WTC11 (cell line): ENCODE measurements around the gene TTC39C. TPM values are rescaled to one million over a fixed set of nuclear protein-coding genes. Genes with fewer than 3 reads are reported as not detected.

Experiments used
- ATAC-seq: fragments of 200-7000 bp; cut with Tn5 transposase; 2 replicates; pipeline ENCODE4 v1.10.0; 2021; ENCODE audit warnings: mild to moderate bottlenecking, moderate library complexity
- CTCF ChIA-PET: fragments of 300-600 bp; sonication (Branson Sonifier 250); formaldehyde crosslinking; loops from one replicate; lab custom pipeline; 2021; ENCODE audit warnings: antibody characterized with exemption; lab: Charles Lee
- POLR2A ChIA-PET: fragments of 350-600 bp; sonication (Branson Sonifier 250); formaldehyde crosslinking; loops from one replicate; lab custom pipeline; 2021; ENCODE audit warnings: antibody characterized with exemption; lab: Charles Lee
- DNase-seq: peaks from one replicate; pipeline ENCODE4 v3.0.0; 2021; ENCODE audit warnings: low spot score
- H3K27ac Mint-ChIP-seq: 2 replicates; pipeline ENCODE4 v1.8.0; 2021; ENCODE audit warnings: mixed read lengths
- H3K27me3 Mint-ChIP-seq: 2 replicates; pipeline ENCODE4 v1.8.0; 2021; ENCODE audit warnings: low read depth, mild to moderate bottlenecking, moderate library complexity, mixed read lengths
- H3K36me3 Mint-ChIP-seq: 2 replicates; pipeline ENCODE4 v1.8.0; 2021; ENCODE audit warnings: mixed read lengths
- H3K4me1 Mint-ChIP-seq: 2 replicates; pipeline ENCODE4 v1.8.0; 2022; ENCODE audit warnings: mixed read lengths
- H3K4me3 Mint-ChIP-seq: 2 replicates; pipeline ENCODE4 v1.8.0; 2021; ENCODE audit warnings: mild to moderate bottlenecking, moderate library complexity, mixed read lengths
- H3K9me3 Mint-ChIP-seq: 2 replicates; pipeline ENCODE4 v1.8.0; 2021; ENCODE audit warnings: mixed read lengths
- ATF1 ChIP-seq: sonication (generic); formaldehyde crosslinking; IDR thresholded peaks from 2 replicates; pipeline ENCODE4 v1.8.1; 2023; ENCODE audit warnings: mild to moderate bottlenecking, moderate library complexity, missing genetic modification reagents
- HMGXB4 ChIP-seq: sonication (generic); formaldehyde crosslinking; IDR thresholded peaks from 2 replicates; pipeline ENCODE4 v1.8.1; 2023; ENCODE audit warnings: mild to moderate bottlenecking, moderate library complexity, missing genetic modification reagents
- NFATC4 ChIP-seq: fragments of 250-450 bp; sonication (Bioruptor Pico); IDR thresholded peaks from 2 replicates; pipeline ENCODE4 v1.9.0; 2021; ENCODE audit warnings: mild to moderate bottlenecking
- PRRX2 ChIP-seq: fragments of 250-450 bp; sonication (Bioruptor Pico); IDR thresholded peaks from 2 replicates; pipeline ENCODE4 v1.8.0; 2021; ENCODE audit warnings: mild to moderate bottlenecking
- RELA ChIP-seq: sonication (generic); formaldehyde crosslinking; IDR thresholded peaks from 2 replicates; pipeline ENCODE4 v1.8.1; 2022; ENCODE audit warnings: missing genetic modification reagents, mild to moderate bottlenecking, borderline replicate concordance
- SOX15 ChIP-seq: fragments of 250-450 bp; sonication (Bioruptor Pico); IDR thresholded peaks from 2 replicates; pipeline ENCODE4 v1.9.0; 2021; ENCODE audit warnings: mild to moderate bottlenecking
- TEAD1 ChIP-seq: sonication (generic); formaldehyde crosslinking; IDR thresholded peaks from 2 replicates; pipeline ENCODE4 v1.8.0; 2022; ENCODE audit warnings: mild to moderate bottlenecking, missing genetic modification reagents
- TEAD4 ChIP-seq: sonication (generic); formaldehyde crosslinking; IDR thresholded peaks from 2 replicates; pipeline ENCODE4 v1.8.0; 2022; ENCODE audit warnings: mild to moderate bottlenecking, missing genetic modification reagents
- TP53 ChIP-seq: sonication (generic); formaldehyde crosslinking; IDR thresholded peaks from 2 replicates; pipeline ENCODE4 v1.8.1; 2023; ENCODE audit warnings: mild to moderate bottlenecking, missing genetic modification reagents
- USF1 ChIP-seq: sonication (generic); formaldehyde crosslinking; IDR thresholded peaks from 2 replicates; pipeline ENCODE4 v1.8.0; 2022; ENCODE audit warnings: mild to moderate bottlenecking, missing genetic modification reagents
- ZNF263 ChIP-seq: sonication (generic); formaldehyde crosslinking; IDR thresholded peaks from 2 replicates; pipeline ENCODE4 v1.8.1; 2022; ENCODE audit warnings: low read depth, mild to moderate bottlenecking, moderate library complexity, missing genetic modification reagents
- ZNF396 ChIP-seq: fragments of 250-450 bp; sonication (Bioruptor Pico); IDR thresholded peaks from 2 replicates; pipeline ENCODE4 v1.8.0; 2021; ENCODE audit warnings: mild to moderate bottlenecking, moderate library complexity, borderline replicate concordance
- ZSCAN18 ChIP-seq: fragments of 250-450 bp; sonication (Bioruptor Pico); IDR thresholded peaks from 2 replicates; pipeline ENCODE4 v2.1.2; 2022; ENCODE audit warnings: mild to moderate bottlenecking, moderate library complexity
- total RNA-seq: library from RNA; stranded (reverse); gene quantifications from 3 replicates; pipeline ENCODE4 v1.2.3, GENCODE V29; 2021
- TF ChIP-seq, protein P1 (sequence below): sonication (generic); formaldehyde crosslinking; IDR thresholded peaks from 2 replicates; pipeline ENCODE4 v1.8.1; 2023; ENCODE audit warnings: mild to moderate bottlenecking, missing genetic modification reagents, borderline replicate concordance
- TF ChIP-seq, protein P2 (sequence below): fragments of 200-600 bp; IDR thresholded peaks from 2 replicates; pipeline ENCODE4 v1.8.0; 2022; ENCODE audit warnings: antibody characterized with exemption
- TF ChIP-seq, protein P3 (sequence below): sonication (generic); formaldehyde crosslinking; IDR thresholded peaks from 2 replicates; pipeline ENCODE4 v1.8.0; 2022; ENCODE audit warnings: missing genetic modification reagents
- TF ChIP-seq, protein P4 (sequence below): sonication (generic); formaldehyde crosslinking; IDR thresholded peaks from 2 replicates; pipeline ENCODE4 v1.8.1; 2022; ENCODE audit warnings: low read depth, missing genetic modification reagents, borderline replicate concordance

Gene TTC39C
- total RNA-seq, 1 experiment from 2014 or later, result 57.3 TPM

- ChIA-PET CTCF (no interaction called here), POLR2A (no interaction called here)
- no peaks in the 10 kb centered on the region for H3K9me3 Mint-ChIP-seq
- no peak overlapping the region for H3K27ac Mint-ChIP-seq
- DNase-seq, result no peak
- no peaks in the 10 kb centered on the region for H3K4me1 Mint-ChIP-seq
- no peak overlapping the region for H3K4me3 Mint-ChIP-seq
- no peaks in the 10 kb centered on the region for H3K27me3 Mint-ChIP-seq
- TF ChIP-seq, protein P1, sequence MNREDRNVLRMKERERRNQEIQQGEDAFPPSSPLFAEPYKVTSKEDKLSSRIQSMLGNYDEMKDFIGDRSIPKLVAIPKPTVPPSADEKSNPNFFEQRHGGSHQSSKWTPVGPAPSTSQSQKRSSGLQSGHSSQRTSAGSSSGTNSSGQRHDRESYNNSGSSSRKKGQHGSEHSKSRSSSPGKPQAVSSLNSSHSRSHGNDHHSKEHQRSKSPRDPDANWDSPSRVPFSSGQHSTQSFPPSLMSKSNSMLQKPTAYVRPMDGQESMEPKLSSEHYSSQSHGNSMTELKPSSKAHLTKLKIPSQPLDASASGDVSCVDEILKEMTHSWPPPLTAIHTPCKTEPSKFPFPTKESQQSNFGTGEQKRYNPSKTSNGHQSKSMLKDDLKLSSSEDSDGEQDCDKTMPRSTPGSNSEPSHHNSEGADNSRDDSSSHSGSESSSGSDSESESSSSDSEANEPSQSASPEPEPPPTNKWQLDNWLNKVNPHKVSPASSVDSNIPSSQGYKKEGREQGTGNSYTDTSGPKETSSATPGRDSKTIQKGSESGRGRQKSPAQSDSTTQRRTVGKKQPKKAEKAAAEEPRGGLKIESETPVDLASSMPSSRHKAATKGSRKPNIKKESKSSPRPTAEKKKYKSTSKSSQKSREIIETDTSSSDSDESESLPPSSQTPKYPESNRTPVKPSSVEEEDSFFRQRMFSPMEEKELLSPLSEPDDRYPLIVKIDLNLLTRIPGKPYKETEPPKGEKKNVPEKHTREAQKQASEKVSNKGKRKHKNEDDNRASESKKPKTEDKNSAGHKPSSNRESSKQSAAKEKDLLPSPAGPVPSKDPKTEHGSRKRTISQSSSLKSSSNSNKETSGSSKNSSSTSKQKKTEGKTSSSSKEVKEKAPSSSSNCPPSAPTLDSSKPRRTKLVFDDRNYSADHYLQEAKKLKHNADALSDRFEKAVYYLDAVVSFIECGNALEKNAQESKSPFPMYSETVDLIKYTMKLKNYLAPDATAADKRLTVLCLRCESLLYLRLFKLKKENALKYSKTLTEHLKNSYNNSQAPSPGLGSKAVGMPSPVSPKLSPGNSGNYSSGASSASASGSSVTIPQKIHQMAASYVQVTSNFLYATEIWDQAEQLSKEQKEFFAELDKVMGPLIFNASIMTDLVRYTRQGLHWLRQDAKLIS, result no peak
- TF ChIP-seq NFATC4 (CRISPR knock-in tag) (no peak), PRRX2 (no peak), TEAD1 (no peak), ZNF263 (CRISPR knock-in tag) (no peak), ATF1 (CRISPR knock-in tag) (no peak), TP53 (CRISPR knock-in tag) (no peak), ZNF396 (CRISPR knock-in tag) (no peak), HMGXB4 (CRISPR knock-in tag) (no peak), RELA (CRISPR knock-in tag) (no peak), ZSCAN18 (no peak), USF1 (CRISPR knock-in tag) (no peak), TEAD4 (no peak), SOX15 (no peak)
- TF ChIP-seq, protein P2, sequence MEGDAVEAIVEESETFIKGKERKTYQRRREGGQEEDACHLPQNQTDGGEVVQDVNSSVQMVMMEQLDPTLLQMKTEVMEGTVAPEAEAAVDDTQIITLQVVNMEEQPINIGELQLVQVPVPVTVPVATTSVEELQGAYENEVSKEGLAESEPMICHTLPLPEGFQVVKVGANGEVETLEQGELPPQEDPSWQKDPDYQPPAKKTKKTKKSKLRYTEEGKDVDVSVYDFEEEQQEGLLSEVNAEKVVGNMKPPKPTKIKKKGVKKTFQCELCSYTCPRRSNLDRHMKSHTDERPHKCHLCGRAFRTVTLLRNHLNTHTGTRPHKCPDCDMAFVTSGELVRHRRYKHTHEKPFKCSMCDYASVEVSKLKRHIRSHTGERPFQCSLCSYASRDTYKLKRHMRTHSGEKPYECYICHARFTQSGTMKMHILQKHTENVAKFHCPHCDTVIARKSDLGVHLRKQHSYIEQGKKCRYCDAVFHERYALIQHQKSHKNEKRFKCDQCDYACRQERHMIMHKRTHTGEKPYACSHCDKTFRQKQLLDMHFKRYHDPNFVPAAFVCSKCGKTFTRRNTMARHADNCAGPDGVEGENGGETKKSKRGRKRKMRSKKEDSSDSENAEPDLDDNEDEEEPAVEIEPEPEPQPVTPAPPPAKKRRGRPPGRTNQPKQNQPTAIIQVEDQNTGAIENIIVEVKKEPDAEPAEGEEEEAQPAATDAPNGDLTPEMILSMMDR, result no peak
- TF ChIP-seq, protein P3, sequence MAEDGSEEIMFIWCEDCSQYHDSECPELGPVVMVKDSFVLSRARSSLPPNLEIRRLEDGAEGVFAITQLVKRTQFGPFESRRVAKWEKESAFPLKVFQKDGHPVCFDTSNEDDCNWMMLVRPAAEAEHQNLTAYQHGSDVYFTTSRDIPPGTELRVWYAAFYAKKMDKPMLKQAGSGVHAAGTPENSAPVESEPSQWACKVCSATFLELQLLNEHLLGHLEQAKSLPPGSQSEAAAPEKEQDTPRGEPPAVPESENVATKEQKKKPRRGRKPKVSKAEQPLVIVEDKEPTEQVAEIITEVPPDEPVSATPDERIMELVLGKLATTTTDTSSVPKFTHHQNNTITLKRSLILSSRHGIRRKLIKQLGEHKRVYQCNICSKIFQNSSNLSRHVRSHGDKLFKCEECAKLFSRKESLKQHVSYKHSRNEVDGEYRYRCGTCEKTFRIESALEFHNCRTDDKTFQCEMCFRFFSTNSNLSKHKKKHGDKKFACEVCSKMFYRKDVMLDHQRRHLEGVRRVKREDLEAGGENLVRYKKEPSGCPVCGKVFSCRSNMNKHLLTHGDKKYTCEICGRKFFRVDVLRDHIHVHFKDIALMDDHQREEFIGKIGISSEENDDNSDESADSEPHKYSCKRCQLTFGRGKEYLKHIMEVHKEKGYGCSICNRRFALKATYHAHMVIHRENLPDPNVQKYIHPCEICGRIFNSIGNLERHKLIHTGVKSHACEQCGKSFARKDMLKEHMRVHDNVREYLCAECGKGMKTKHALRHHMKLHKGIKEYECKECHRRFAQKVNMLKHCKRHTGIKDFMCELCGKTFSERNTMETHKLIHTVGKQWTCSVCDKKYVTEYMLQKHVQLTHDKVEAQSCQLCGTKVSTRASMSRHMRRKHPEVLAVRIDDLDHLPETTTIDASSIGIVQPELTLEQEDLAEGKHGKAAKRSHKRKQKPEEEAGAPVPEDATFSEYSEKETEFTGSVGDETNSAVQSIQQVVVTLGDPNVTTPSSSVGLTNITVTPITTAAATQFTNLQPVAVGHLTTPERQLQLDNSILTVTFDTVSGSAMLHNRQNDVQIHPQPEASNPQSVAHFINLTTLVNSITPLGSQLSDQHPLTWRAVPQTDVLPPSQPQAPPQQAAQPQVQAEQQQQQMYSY (CRISPR knock-in tag), result no peak
- TF ChIP-seq, protein P4, sequence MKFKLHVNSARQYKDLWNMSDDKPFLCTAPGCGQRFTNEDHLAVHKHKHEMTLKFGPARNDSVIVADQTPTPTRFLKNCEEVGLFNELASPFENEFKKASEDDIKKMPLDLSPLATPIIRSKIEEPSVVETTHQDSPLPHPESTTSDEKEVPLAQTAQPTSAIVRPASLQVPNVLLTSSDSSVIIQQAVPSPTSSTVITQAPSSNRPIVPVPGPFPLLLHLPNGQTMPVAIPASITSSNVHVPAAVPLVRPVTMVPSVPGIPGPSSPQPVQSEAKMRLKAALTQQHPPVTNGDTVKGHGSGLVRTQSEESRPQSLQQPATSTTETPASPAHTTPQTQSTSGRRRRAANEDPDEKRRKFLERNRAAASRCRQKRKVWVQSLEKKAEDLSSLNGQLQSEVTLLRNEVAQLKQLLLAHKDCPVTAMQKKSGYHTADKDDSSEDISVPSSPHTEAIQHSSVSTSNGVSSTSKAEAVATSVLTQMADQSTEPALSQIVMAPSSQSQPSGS (CRISPR knock-in tag), result no peak
- H3K36me3 Mint-ChIP-seq, result peaks cover 30% of the 10 kb centered on the region
- ATAC-seq, result no peak
Measured at GRCh38 chr18:24126155-24126961, 111.8 kb downstream of the TTC39C start.
